B cell (primary cell): Measurements from ENCODE around the gene ASIC4.

Source experiments
- EZH2 ChIP-seq: IDR thresholded peaks from 2 replicates; pipeline ENCODE4 v1.6.1; 2012; ENCODE audit warnings: borderline replicate concordance, low read depth, mild to moderate bottlenecking, moderate library complexity, low read length; ENCODE audit not compliant: insufficient read depth, poor library complexity, severe bottlenecking
- TF ChIP-seq, protein P1 (sequence below): fragments of 200-600 bp; IDR thresholded peaks from one replicate; pipeline ENCODE4 v1.8.0; 2022; ENCODE audit warnings: antibody characterized with exemption, mild to moderate bottlenecking

- TF ChIP-seq, protein P1, sequence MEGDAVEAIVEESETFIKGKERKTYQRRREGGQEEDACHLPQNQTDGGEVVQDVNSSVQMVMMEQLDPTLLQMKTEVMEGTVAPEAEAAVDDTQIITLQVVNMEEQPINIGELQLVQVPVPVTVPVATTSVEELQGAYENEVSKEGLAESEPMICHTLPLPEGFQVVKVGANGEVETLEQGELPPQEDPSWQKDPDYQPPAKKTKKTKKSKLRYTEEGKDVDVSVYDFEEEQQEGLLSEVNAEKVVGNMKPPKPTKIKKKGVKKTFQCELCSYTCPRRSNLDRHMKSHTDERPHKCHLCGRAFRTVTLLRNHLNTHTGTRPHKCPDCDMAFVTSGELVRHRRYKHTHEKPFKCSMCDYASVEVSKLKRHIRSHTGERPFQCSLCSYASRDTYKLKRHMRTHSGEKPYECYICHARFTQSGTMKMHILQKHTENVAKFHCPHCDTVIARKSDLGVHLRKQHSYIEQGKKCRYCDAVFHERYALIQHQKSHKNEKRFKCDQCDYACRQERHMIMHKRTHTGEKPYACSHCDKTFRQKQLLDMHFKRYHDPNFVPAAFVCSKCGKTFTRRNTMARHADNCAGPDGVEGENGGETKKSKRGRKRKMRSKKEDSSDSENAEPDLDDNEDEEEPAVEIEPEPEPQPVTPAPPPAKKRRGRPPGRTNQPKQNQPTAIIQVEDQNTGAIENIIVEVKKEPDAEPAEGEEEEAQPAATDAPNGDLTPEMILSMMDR: no peak
- no peak for TF ChIP-seq EZH2
Measured at GRCh38 chr2:219539926-219540678, 25.8 kb downstream of the ASIC4 start.
